Measurements from ENCODE around the gene ZNF2. TPM values are rescaled to one million over a fixed set of nuclear protein-coding genes. Genes with fewer than 3 reads are reported as not detected.
A peak's percentile ranks its signal among the peaks of the same experiment; 100 is the strongest.

ZNF2 gene
- total and polyA plus RNA-seq, 2 of the 13 experiments (the other 11 are each of a cell fraction or from before 2014, with no cell fraction given) = 4.3 to 6.1 TPM

GRCh38 chr2:95121407-95122196 is 44.0 kb upstream of the ZNF2 start, which contains the start of gene MRPS5 (continued):
- TF ChIP-seq ZNF784 (CRISPR knock-in tag; IDR thresholded peaks at IDR 0.05; ENCODE audit: borderline replicate concordance) = peak; percentile 44; the same call in 1 of the 2 replicates
- 0 out of 2 replicates have a peak, but pooled peaks have one; percentile 11 for TF ChIP-seq RNF219 (CRISPR knock-in tag; IDR thresholded peaks at IDR 0.05)
- TF ChIP-seq ZNF674 (CRISPR knock-in tag; IDR thresholded peaks at IDR 0.05; ENCODE audit: low read depth) = peak; percentile 68; the same call in 1 of the 2 replicates
- TF ChIP-seq CSRNP2 (CRISPR knock-in tag; conservative IDR thresholded peaks at IDR 0.05; ENCODE audit: low read depth) = no peak
- TF ChIP-seq ETV6 (CRISPR knock-in tag; conservative IDR thresholded peaks at IDR 0.05) = 0 out of 2 replicates have a peak, but pooled peaks have one; percentile 64
- peak; percentile 69; the same call in 1 of the 2 replicates for TF ChIP-seq RFXAP (CRISPR knock-in tag; IDR thresholded peaks at IDR 0.05; ENCODE audit: borderline replicate concordance)
- no peak for TF ChIP-seq ZNF180 (CRISPR knock-in tag; IDR thresholded peaks at IDR 0.05; ENCODE audit: borderline replicate concordance, low read depth)
- TF ChIP-seq ZEB1 (IDR thresholded peaks at IDR 0.05; ENCODE audit: insufficient replicate concordance, low read depth) = peak; percentile 57
- TF ChIP-seq HNRNPLL (IDR thresholded peaks at IDR 0.05; ENCODE audit: low read depth, low read length, poor library complexity, severe bottlenecking) = peak; percentile 68
- TF ChIP-seq ZNF773 (CRISPR knock-in tag; IDR thresholded peaks at IDR 0.05; ENCODE audit: borderline replicate concordance) = peak; percentile 59; the same call in 1 of the 2 replicates
- TF ChIP-seq NCOA1 (CRISPR knock-in tag; IDR thresholded peaks at IDR 0.05) = peak; percentile 59; the same call in 1 of the 2 replicates
- peak; percentile 24 for TF ChIP-seq ETV5 (CRISPR knock-in tag; IDR thresholded peaks at IDR 0.05; ENCODE audit: borderline replicate concordance)
- TF ChIP-seq ZNF572 (CRISPR knock-in tag; IDR thresholded peaks at IDR 0.05) = no peak
- TF ChIP-seq DMTF1 (CRISPR knock-in tag; IDR thresholded peaks at IDR 0.05) = no peak
- peak; percentile 92 for TF ChIP-seq ZNF800 (CRISPR knock-in tag; IDR thresholded peaks at IDR 0.05)
- peak; percentile 76; the same call in 1 of the 2 replicates for TF ChIP-seq MTA1 (CRISPR knock-in tag; IDR thresholded peaks at IDR 0.05; ENCODE audit: borderline replicate concordance)

All from HepG2 (cell line).